HepG2 (cell line): Measurements from ENCODE around the gene HNRNPUL2.

Experiments
- ISL2 ChIP-seq: sonication (generic); formaldehyde crosslinking; IDR thresholded peaks from 2 replicates; pipeline ENCODE4 v1.5.0; 2020; ENCODE audit warnings: missing genetic modification reagents
- MYC ChIP-seq: sonication (generic); formaldehyde crosslinking; IDR thresholded peaks from 2 replicates; pipeline ENCODE4 v1.9.0; 2021; ENCODE audit warnings: missing genetic modification reagents, borderline replicate concordance
- POLR2A ChIP-seq, 2 experiments: IDR thresholded peaks; 2 replicates each; pipeline ENCODE4 v1.6.1; 2011; ENCODE audit warnings: low read depth in 2 of 2, low read length in 2 of 2, mild to moderate bottlenecking in 1 of 2, moderate library complexity in 1 of 2; ENCODE audit not compliant: insufficient read depth in 1 of 2
- TAF1 ChIP-seq: sonication (generic); formaldehyde crosslinking; IDR thresholded peaks from 2 replicates; pipeline ENCODE4 v1.4.0; 2020; ENCODE audit warnings: missing genetic modification reagents
- ZBTB21 ChIP-seq: sonication (generic); formaldehyde crosslinking; IDR thresholded peaks from 2 replicates; pipeline ENCODE4 v1.4.0; 2020; ENCODE audit warnings: missing genetic modification reagents
- ZNF350 ChIP-seq: sonication (generic); formaldehyde crosslinking; IDR thresholded peaks from 2 replicates; pipeline ENCODE4 v1.4.0; 2020; ENCODE audit warnings: mild to moderate bottlenecking, low read depth, missing genetic modification reagents, borderline replicate concordance
- ZNF644 ChIP-seq: IDR thresholded peaks from 2 replicates; pipeline ENCODE4 v1.6.1; 2016; ENCODE audit warnings: low read depth
- ZNF792 ChIP-seq: IDR thresholded peaks from 2 replicates; pipeline ENCODE4 v1.6.1; 2016
- ZNF816 ChIP-seq: sonication (generic); formaldehyde crosslinking; IDR thresholded peaks from 2 replicates; pipeline ENCODE4 v1.8.0; 2022; ENCODE audit warnings: missing genetic modification reagents, mild to moderate bottlenecking, borderline replicate concordance
- TF ChIP-seq, protein P1 (sequence below): sonication (generic); formaldehyde crosslinking; IDR thresholded peaks from 2 replicates; pipeline ENCODE4 v1.5.0; 2020; ENCODE audit warnings: missing genetic modification reagents, mild to moderate bottlenecking, borderline replicate concordance
- TF ChIP-seq, protein P2 (sequence below): sonication (generic); formaldehyde crosslinking; IDR thresholded peaks from 2 replicates; pipeline ENCODE4 v1.8.0; 2022; ENCODE audit warnings: missing genetic modification reagents, low read depth, mild to moderate bottlenecking, borderline replicate concordance
- TF ChIP-seq, protein P3 (sequence below), 2 experiments: sonication (generic) in 1 of 2; formaldehyde crosslinking in 1 of 2; IDR thresholded peaks; 2 replicates each; pipeline versions ENCODE4 v1.6.1 to v1.9.0; 2014 to 2022; ENCODE audit warnings: antibody characterized with exemption in 1 of 2, borderline replicate concordance in 1 of 2, inconsistent platforms in 1 of 2, low read depth in 1 of 2, missing genetic modification reagents in 1 of 2
- TF ChIP-seq, protein P4 (sequence below): sonication (generic); formaldehyde crosslinking; conservative IDR thresholded peaks from 2 replicates; pipeline ENCODE4 v1.4.0; 2020; ENCODE audit warnings: missing genetic modification reagents

DNA sequence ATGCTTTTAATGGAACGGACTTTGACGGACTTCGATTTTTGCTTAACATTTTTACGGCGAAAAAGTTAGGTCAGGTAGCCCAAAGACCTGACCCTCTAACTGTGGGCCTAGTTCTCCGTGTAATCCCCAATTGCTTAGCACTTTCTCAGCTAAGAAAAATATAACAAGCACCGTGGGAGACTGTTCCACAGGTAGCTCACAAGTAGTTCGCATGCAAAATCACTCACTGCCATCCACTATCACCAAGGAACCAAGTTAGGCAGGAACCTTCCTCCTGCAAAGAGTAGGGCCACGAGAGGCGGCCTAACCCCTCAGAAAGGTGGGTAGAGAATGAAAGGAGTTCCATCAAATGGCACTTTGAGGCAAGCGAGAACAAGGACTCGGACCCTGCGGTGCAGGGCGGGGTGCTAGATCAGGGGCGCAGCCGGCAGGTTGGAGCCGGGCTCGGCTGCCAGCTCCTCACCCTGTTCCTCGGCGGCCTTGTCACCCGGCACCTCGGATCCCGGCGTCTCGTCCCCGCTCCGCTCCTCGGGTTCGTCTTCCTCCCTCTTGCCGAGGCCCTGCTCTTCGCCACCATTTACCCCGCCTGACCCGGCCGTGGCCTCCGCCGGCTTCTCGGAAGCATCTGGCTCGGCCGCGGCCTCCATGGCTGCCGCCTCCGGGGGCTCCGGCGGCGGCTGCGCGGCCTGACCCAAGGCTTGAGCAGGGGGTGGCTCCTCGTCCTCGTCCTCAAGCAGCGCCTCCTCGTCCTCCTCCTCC, 922 bp downstream of the HNRNPUL2 start:
- TF ChIP-seq ZNF792 (CRISPR knock-in tag) (no peak), ISL2 (no peak), POLR2A (IDR thresholded peaks at IDR 0.05; ENCODE audit: insufficient read depth in 1 of 2, low read depth in 2 of 2, low read length in 2 of 2) (no peak), ZBTB21 (CRISPR knock-in tag) (no peak), ZNF816 (no peak), ZNF350 (CRISPR knock-in tag) (no peak), TAF1 (no peak), MYC (CRISPR knock-in tag) (no peak), ZNF644 (CRISPR knock-in tag) (no peak)
- TF ChIP-seq, protein P1, sequence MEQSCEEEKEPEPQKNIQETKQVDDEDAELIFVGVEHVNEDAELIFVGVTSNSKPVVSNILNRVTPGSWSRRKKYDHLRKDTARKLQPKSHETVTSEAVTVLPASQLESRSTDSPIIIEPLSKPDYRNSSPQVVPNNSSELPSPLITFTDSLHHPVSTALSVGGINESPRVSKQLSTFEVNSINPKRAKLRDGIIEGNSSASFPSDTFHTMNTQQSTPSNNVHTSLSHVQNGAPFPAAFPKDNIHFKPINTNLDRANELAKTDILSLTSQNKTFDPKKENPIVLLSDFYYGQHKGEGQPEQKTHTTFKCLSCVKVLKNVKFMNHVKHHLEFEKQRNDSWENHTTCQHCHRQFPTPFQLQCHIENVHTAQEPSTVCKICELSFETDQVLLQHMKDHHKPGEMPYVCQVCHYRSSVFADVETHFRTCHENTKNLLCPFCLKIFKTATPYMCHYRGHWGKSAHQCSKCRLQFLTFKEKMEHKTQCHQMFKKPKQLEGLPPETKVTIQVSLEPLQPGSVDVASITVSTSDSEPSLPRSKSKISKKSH (CRISPR knock-in tag): no peak
- TF ChIP-seq, protein P2, sequence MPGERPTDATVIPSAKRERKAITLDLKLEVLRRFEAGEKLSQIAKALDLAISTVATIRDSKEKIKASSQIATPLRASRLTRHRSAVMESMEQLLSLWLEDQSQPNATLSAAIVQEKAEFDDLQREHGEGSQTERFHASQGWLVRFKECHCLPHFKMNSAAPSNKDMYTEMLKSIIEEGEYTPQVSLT (CRISPR knock-in tag): no peak
- TF ChIP-seq, protein P3, sequence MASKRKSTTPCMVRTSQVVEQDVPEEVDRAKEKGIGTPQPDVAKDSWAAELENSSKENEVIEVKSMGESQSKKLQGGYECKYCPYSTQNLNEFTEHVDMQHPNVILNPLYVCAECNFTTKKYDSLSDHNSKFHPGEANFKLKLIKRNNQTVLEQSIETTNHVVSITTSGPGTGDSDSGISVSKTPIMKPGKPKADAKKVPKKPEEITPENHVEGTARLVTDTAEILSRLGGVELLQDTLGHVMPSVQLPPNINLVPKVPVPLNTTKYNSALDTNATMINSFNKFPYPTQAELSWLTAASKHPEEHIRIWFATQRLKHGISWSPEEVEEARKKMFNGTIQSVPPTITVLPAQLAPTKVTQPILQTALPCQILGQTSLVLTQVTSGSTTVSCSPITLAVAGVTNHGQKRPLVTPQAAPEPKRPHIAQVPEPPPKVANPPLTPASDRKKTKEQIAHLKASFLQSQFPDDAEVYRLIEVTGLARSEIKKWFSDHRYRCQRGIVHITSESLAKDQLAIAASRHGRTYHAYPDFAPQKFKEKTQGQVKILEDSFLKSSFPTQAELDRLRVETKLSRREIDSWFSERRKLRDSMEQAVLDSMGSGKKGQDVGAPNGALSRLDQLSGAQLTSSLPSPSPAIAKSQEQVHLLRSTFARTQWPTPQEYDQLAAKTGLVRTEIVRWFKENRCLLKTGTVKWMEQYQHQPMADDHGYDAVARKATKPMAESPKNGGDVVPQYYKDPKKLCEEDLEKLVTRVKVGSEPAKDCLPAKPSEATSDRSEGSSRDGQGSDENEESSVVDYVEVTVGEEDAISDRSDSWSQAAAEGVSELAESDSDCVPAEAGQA (IDR thresholded peaks at IDR 0.05; ENCODE audit: low read depth): no peak
- TF ChIP-seq, protein P3 (CRISPR knock-in tag; IDR thresholded peaks at IDR 0.05; ENCODE audit: borderline replicate concordance): no peak; the same call in 1 of the 2 replicates
- TF ChIP-seq, protein P4, sequence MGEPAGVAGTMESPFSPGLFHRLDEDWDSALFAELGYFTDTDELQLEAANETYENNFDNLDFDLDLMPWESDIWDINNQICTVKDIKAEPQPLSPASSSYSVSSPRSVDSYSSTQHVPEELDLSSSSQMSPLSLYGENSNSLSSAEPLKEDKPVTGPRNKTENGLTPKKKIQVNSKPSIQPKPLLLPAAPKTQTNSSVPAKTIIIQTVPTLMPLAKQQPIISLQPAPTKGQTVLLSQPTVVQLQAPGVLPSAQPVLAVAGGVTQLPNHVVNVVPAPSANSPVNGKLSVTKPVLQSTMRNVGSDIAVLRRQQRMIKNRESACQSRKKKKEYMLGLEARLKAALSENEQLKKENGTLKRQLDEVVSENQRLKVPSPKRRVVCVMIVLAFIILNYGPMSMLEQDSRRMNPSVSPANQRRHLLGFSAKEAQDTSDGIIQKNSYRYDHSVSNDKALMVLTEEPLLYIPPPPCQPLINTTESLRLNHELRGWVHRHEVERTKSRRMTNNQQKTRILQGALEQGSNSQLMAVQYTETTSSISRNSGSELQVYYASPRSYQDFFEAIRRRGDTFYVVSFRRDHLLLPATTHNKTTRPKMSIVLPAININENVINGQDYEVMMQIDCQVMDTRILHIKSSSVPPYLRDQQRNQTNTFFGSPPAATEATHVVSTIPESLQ: no peak
